ENCODE data around the gene CPT2. TPM values are rescaled to one million over a fixed set of nuclear protein-coding genes. Genes with fewer than 3 reads are reported as not detected.

Gene CPT2
- total and polyA plus RNA-seq, 2 of the 13 experiments (the other 11 are each of a cell fraction or from before 2014, with no cell fraction given): 12.6 to 14.6 TPM

GRCh38 chr1:53160924-53161378 lies 35.7 kb upstream of the CPT2 start (continued):
- TF ChIP-seq PTBP1 (IDR thresholded peaks at IDR 0.05; ENCODE audit: low read depth, low read length, poor library complexity, severe bottlenecking) (no peak), PLRG1 (conservative IDR thresholded peaks at IDR 0.05) (no peak), EEA1 (CRISPR knock-in tag; IDR thresholded peaks at IDR 0.05; ENCODE audit: borderline replicate concordance) (no peak), ADNP (CRISPR knock-in tag; IDR thresholded peaks at IDR 0.05) (0 out of 2 replicates have a peak, but pooled peaks have one; percentile 44), ZFP36L2 (CRISPR knock-in tag; IDR thresholded peaks at IDR 0.05) (0 out of 2 replicates have a peak, but pooled peaks have one; percentile 43), SYNCRIP (IDR thresholded peaks at IDR 0.05; ENCODE audit: insufficient read depth, low read depth, low read length) (no peak), ZFAT (CRISPR knock-in tag; conservative IDR thresholded peaks at IDR 0.05) (no peak), ZNF235 (CRISPR knock-in tag; IDR thresholded peaks at IDR 0.05; ENCODE audit: borderline replicate concordance) (no peak), ZNF605 (CRISPR knock-in tag; IDR thresholded peaks at IDR 0.05) (peak; percentile 86), ZIK1 (CRISPR knock-in tag; IDR thresholded peaks at IDR 0.05; ENCODE audit: borderline replicate concordance, low read depth) (peak; percentile 52; the same call in 1 of the 2 replicates), ZBTB7A (CRISPR knock-in tag; IDR thresholded peaks at IDR 0.05) (peak; percentile 86; the same call in 1 of the 2 replicates), DNMT1 (CRISPR knock-in tag; IDR thresholded peaks at IDR 0.05) (no peak), FLYWCH1 (CRISPR knock-in tag; IDR thresholded peaks at IDR 0.05) (no peak), IKZF5 (CRISPR knock-in tag; IDR thresholded peaks at IDR 0.05) (peak; percentile 97), TSC22D2 (CRISPR knock-in tag; IDR thresholded peaks at IDR 0.05; ENCODE audit: borderline replicate concordance) (no peak; the same call in 1 of the 2 replicates)
- TF ChIP-seq, protein P1, sequence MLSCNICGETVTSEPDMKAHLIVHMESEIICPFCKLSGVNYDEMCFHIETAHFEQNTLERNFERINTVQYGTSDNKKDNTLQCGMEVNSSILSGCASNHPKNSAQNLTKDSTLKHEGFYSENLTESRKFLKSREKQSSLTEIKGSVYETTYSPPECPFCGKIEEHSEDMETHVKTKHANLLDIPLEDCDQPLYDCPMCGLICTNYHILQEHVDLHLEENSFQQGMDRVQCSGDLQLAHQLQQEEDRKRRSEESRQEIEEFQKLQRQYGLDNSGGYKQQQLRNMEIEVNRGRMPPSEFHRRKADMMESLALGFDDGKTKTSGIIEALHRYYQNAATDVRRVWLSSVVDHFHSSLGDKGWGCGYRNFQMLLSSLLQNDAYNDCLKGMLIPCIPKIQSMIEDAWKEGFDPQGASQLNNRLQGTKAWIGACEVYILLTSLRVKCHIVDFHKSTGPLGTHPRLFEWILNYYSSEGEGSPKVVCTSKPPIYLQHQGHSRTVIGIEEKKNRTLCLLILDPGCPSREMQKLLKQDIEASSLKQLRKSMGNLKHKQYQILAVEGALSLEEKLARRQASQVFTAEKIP (CRISPR knock-in tag; IDR thresholded peaks at IDR 0.05; ENCODE audit: borderline replicate concordance): no peak
- TF ChIP-seq, protein P2, sequence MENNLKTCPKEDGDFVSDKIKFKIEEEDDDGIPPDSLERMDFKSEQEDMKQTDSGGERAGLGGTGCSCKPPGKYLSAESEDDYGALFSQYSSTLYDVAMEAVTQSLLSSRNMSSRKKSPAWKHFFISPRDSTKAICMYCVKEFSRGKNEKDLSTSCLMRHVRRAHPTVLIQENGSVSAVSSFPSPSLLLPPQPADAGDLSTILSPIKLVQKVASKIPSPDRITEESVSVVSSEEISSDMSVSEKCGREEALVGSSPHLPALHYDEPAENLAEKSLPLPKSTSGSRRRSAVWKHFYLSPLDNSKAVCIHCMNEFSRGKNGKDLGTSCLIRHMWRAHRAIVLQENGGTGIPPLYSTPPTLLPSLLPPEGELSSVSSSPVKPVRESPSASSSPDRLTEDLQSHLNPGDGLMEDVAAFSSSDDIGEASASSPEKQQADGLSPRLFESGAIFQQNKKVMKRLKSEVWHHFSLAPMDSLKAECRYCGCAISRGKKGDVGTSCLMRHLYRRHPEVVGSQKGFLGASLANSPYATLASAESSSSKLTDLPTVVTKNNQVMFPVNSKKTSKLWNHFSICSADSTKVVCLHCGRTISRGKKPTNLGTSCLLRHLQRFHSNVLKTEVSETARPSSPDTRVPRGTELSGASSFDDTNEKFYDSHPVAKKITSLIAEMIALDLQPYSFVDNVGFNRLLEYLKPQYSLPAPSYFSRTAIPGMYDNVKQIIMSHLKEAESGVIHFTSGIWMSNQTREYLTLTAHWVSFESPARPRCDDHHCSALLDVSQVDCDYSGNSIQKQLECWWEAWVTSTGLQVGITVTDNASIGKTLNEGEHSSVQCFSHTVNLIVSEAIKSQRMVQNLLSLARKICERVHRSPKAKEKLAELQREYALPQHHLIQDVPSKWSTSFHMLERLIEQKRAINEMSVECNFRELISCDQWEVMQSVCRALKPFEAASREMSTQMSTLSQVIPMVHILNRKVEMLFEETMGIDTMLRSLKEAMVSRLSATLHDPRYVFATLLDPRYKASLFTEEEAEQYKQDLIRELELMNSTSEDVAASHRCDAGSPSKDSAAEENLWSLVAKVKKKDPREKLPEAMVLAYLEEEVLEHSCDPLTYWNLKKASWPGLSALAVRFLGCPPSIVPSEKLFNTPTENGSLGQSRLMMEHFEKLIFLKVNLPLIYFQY (CRISPR knock-in tag; IDR thresholded peaks at IDR 0.05; ENCODE audit: borderline replicate concordance): peak; percentile 27; the same call in 1 of the 2 replicates
- TF ChIP-seq, protein P3, sequence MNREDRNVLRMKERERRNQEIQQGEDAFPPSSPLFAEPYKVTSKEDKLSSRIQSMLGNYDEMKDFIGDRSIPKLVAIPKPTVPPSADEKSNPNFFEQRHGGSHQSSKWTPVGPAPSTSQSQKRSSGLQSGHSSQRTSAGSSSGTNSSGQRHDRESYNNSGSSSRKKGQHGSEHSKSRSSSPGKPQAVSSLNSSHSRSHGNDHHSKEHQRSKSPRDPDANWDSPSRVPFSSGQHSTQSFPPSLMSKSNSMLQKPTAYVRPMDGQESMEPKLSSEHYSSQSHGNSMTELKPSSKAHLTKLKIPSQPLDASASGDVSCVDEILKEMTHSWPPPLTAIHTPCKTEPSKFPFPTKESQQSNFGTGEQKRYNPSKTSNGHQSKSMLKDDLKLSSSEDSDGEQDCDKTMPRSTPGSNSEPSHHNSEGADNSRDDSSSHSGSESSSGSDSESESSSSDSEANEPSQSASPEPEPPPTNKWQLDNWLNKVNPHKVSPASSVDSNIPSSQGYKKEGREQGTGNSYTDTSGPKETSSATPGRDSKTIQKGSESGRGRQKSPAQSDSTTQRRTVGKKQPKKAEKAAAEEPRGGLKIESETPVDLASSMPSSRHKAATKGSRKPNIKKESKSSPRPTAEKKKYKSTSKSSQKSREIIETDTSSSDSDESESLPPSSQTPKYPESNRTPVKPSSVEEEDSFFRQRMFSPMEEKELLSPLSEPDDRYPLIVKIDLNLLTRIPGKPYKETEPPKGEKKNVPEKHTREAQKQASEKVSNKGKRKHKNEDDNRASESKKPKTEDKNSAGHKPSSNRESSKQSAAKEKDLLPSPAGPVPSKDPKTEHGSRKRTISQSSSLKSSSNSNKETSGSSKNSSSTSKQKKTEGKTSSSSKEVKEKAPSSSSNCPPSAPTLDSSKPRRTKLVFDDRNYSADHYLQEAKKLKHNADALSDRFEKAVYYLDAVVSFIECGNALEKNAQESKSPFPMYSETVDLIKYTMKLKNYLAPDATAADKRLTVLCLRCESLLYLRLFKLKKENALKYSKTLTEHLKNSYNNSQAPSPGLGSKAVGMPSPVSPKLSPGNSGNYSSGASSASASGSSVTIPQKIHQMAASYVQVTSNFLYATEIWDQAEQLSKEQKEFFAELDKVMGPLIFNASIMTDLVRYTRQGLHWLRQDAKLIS (CRISPR knock-in tag; IDR thresholded peaks at IDR 0.05): no peak
